K562 (cell line): ENCODE measurements around the gene GFOD2. TPM values are rescaled to one million over a fixed set of nuclear protein-coding genes. Genes with fewer than 3 reads are reported as not detected.

Source experiments
- ATAC-seq: fragments of 200-7000 bp; cut with Tn5 transposase; 3 replicates; pipeline ENCODE4 v1.9.1; 2020; ENCODE audit warnings: moderate library complexity
- BruUV-seq: library from RNA; stranded (reverse); fragments of 400-500 nt; replicated peaks from 2 replicates; lab custom pipeline; 2021; lab: Mats Ljungman, UMichigan
- CTCF ChIA-PET: fragments of 300-600 bp; formaldehyde crosslinking; extraction: SDS; loops from one replicate; lab custom pipeline; 2021; ENCODE audit warnings: low intra/inter-chr PET ratio; lab: Yijun Ruan, JAX
- POLR2A ChIA-PET: fragments of 300-600, 350-650 bp; sonication (Branson Sonifier 250); formaldehyde crosslinking; extraction: SDS; loops from one replicate; lab custom pipeline; 2021; ENCODE audit warnings: antibody characterized with exemption, inconsistent platforms; lab: Yijun Ruan, JAX
- DNase-seq, 4 experiments: peaks; one replicate each; pipeline versions ENCODE4 v3.0.0 to v3.0.0-alpha.2; 2011 to 2018; ENCODE audit warnings: low spot score in 3 of 4, mixed read lengths in 3 of 4; ENCODE audit errors: extremely low read depth in 1 of 4
- FAIRE-seq: peaks from 2 replicates; lab custom pipeline; 2011; peaks lifted over from hg19 to GRCh38; lab: Jason Lieb, UNC
- H2AFZ ChIP-seq: 2 replicates; pipeline ENCODE4 v1.6.0; 2011; ENCODE audit warnings: low read depth, low read length, control low read depth, inconsistent platforms
- H3K27ac ChIP-seq: fragments of 200-600 bp; 3 replicates; pipeline ENCODE4 v1.8.0; 2011; ENCODE audit warnings: low read depth, mild to moderate bottlenecking, control low read depth, inconsistent platforms, low read length, moderate library complexity, mixed read lengths; ENCODE audit errors: extremely low read depth
- H3K27me3 ChIP-seq, 2 experiments: fragments of 300-600 bp in 1 of 2; 2 replicates in 1 of 2; 3 replicates in 1 of 2; pipeline versions ENCODE4 v1.6.0 to v1.8.0; 2011; ENCODE audit warnings: inconsistent platforms in 2 of 2, low read length in 2 of 2, mild to moderate bottlenecking in 1 of 2, mixed read lengths in 1 of 2, moderate library complexity in 1 of 2; ENCODE audit not compliant: control insufficient read depth in 2 of 2, insufficient read depth in 2 of 2
- H3K36me3 ChIP-seq: fragments of 300-600 bp; 3 replicates; pipeline ENCODE4 v1.8.0; 2011; ENCODE audit warnings: mild to moderate bottlenecking, low read length, inconsistent platforms; ENCODE audit not compliant: control insufficient read depth, insufficient read depth
- H3K4me1 ChIP-seq, 2 experiments: fragments of 200-600 bp in 1 of 2; replicated peaks in 1 of 2; 2 replicates in 1 of 2; 3 replicates in 1 of 2; pipeline versions ENCODE4 v1.5.1 to v1.8.0; 2011; ENCODE audit warnings: inconsistent platforms in 2 of 2, low read length in 2 of 2, mild to moderate bottlenecking in 1 of 2, mixed read lengths in 1 of 2, moderate library complexity in 1 of 2; ENCODE audit not compliant: control insufficient read depth in 2 of 2, insufficient read depth in 2 of 2
- H3K4me2 ChIP-seq: 2 replicates; pipeline ENCODE4 v1.6.1; 2011; ENCODE audit warnings: low read length, control low read depth, inconsistent platforms, mixed read lengths; ENCODE audit not compliant: insufficient read depth
- H3K4me3 ChIP-seq: fragments of 200-600 bp; sonication (generic), shearing (Covaris generic); 2 replicates; pipeline ENCODE4 v1.5.1; 2016; ENCODE audit warnings: control low read depth, inconsistent platforms
- H3K79me2 ChIP-seq: fragments of 200-600 bp; 3 replicates; pipeline ENCODE4 v1.8.0; 2011; ENCODE audit warnings: low read length, inconsistent platforms; ENCODE audit not compliant: control insufficient read depth, insufficient read depth
- H3K9ac ChIP-seq, 2 experiments: 2 replicates each; pipeline versions ENCODE4 v1.6.0 to v1.6.1; 2011; ENCODE audit warnings: low read depth in 2 of 2, low read length in 2 of 2, control low read depth in 1 of 2, inconsistent platforms in 1 of 2, mild to moderate bottlenecking in 1 of 2, mixed read lengths in 1 of 2; ENCODE audit not compliant: insufficient read depth in 1 of 2
- H3K9me1 ChIP-seq: one replicate; pipeline ENCODE4 v1.6.0; 2011; ENCODE audit warnings: inconsistent platforms, mild to moderate bottlenecking, low read length, moderate library complexity; ENCODE audit not compliant: control insufficient read depth, insufficient read depth
- H3K9me3 ChIP-seq: replicated peaks from 2 replicates; pipeline ENCODE4 v1.5.1; 2011; ENCODE audit warnings: low read depth, low read length, inconsistent platforms; ENCODE audit not compliant: control insufficient read depth, insufficient read depth
- H4K20me1 ChIP-seq: replicated peaks from 2 replicates; pipeline ENCODE4 v1.6.1; 2011; ENCODE audit warnings: low read length, inconsistent platforms, mixed read lengths; ENCODE audit not compliant: control insufficient read depth, insufficient read depth
- GABPB1 ChIP-seq: sonication (generic); formaldehyde crosslinking; IDR thresholded peaks from 2 replicates; pipeline ENCODE4 v1.8.0; 2022; ENCODE audit warnings: mild to moderate bottlenecking, missing genetic modification reagents
- HDAC1 ChIP-seq, 2 experiments: fragments of 450-650 bp; IDR thresholded peaks; 2 replicates each; pipeline ENCODE4 v1.6.1; 2016 to 2017; ENCODE audit warnings: inconsistent platforms in 1 of 2, mild to moderate bottlenecking in 1 of 2, moderate library complexity in 1 of 2
- KLF6 ChIP-seq: fragments of 250-450 bp; sonication (Bioruptor Pico); IDR thresholded peaks from 2 replicates; pipeline ENCODE4 v1.4.0; 2020; ENCODE audit warnings: mild to moderate bottlenecking, moderate library complexity, borderline replicate concordance
- RUNX1 ChIP-seq: sonication (generic); IDR thresholded peaks from 2 replicates; pipeline ENCODE4 v1.6.1; 2016; ENCODE audit warnings: antibody characterized with exemption, low read depth
- SIX5 ChIP-seq, 2 experiments: IDR thresholded peaks; 2 replicates each; pipeline ENCODE4 v1.6.1; 2011; ENCODE audit warnings: low read length in 2 of 2, borderline replicate concordance in 1 of 2, low read depth in 1 of 2, mild to moderate bottlenecking in 1 of 2, moderate library complexity in 1 of 2; ENCODE audit not compliant: insufficient read depth in 1 of 2
- ZNF121 ChIP-seq: sonication (generic); formaldehyde crosslinking; conservative IDR thresholded peaks from 2 replicates; pipeline ENCODE4 v1.8.0; 2022; ENCODE audit warnings: missing genetic modification reagents
- ZNF133 ChIP-seq: fragments of 250-450 bp; sonication (Bioruptor Pico); IDR thresholded peaks from 2 replicates; pipeline ENCODE4 v1.4.0; 2020; ENCODE audit warnings: mild to moderate bottlenecking
- WGBS: fragments of 100-300 bp; shearing (Covaris generic); methylation state at CpG from one replicate; pipeline ENCODE4 v1.1.6; 2016; ENCODE audit warnings: low coverage, mixed read lengths; ENCODE audit not compliant: insufficient coverage; ENCODE audit errors: missing lambda C conversion rate; 5-methylcytosine and 5-hydroxymethylcytosine counted together
- in situ Hi-C: fragments of 300-500 bp; cut with MboI; formaldehyde crosslinking; loops from 4 replicates; pipeline ENCODE4 v1.15.0; 2018; ENCODE audit warnings: inconsistent platforms, mixed read lengths
- intact Hi-C: fragments of 100-400 bp; cut with micrococcal nuclease; formaldehyde crosslinking; loops from 2 replicates; pipeline ENCODE4 v1.14.2; 2022
- polyA plus RNA-seq, 8 experiments: library from polyadenylated mRNA; depleted of rRNA in 4 of 8; stranded (reverse) in 5 of 8; unstranded in 3 of 8; fragments of >200 nt; fragmentation: Nextera tagmentation in 2 of 8; fragmentation: Illumina TruSeq in 1 of 8; extraction: Ambion mirVana in 2 of 8; extraction: Trizol in 1 of 8; gene quantifications; 2 replicates each; pipeline versions ENCODE4 v1.2.1 to v1.2.3, GENCODE V29; 2011 to 2014; ENCODE audit warnings: inconsistent platforms in 1 of 8, missing spikeins in 1 of 8
- total RNA-seq, 7 experiments: library from RNA; depleted of rRNA in 6 of 7; stranded (reverse); fragments of >200 nt in 6 of 7; fragmentation: Illumina TruSeq in 2 of 7; extraction: Trizol in 2 of 7; gene quantifications; 2 replicates each; pipeline versions ENCODE4 v1.2.1 to v1.2.3, GENCODE V29; 2011 to 2021; ENCODE audit warnings: low replicate concordance in 1 of 7
- TF ChIP-seq, protein P1 (sequence below): fragments of 250-450 bp; sonication (Bioruptor Pico); IDR thresholded peaks from 2 replicates; pipeline ENCODE4 v1.8.0; 2021; ENCODE audit warnings: mild to moderate bottlenecking, moderate library complexity

GFOD2 gene
- total and polyA plus RNA-seq, 9 of the 15 experiments (the other 6 are each of a cell fraction or from before 2014, with no cell fraction given), result 1.9 to 15.8 (median 11.1) TPM

DNA sequence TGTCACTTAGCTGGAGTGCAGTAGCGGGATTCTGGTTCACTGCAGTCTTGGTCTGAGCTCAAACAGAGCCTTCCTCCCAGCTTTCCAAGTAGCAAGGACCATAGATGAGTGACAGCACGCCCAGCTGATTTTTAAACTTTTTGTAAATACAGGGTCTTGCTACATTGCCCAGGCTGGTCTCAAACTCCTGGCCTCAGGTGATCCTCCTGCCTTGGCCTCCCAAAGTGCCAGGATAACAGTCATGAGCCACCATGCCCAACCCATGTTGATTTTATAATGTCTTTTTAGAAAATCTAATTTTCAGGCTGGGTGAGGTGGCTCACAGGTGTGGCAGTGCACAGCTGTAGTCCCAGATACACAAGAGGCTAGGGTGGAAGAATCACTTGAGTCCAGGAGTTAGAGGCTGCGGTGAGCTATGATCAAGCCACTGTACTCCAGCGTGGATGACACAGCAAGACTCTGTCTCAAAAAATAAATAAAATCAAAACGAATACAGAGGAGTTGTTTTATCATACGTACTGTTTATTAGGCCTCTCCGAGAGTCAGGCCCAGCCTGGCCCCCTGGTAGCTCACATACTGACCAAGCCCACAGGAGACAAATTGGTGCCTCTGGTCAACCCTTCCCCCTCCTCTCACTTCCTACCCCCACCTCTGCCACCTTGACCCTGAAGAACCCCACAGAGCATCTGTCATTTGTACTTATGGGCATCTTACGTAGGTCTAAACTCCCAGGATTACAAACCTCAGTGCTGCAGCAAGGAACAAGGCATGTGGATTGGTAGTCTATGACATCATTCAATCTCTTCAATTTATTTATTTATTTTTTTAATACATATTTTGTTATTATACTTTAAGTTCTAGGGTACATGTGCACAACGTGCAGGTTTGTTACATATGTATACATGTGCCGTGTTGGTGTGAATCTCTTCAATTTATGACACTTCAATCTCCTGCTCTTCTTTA lies 38.9 kb downstream of the GFOD2 start:
- H3K9me1 ChIP-seq, result peaks cover 2% of the 10 kb centered on the region
- TF ChIP-seq GABPB1, result no peak
- TF ChIP-seq RUNX1, result no peak
- no peak for TF ChIP-seq KLF6 (CRISPR knock-in tag)
- peak; percentile 77 for TF ChIP-seq ZNF121
- TF ChIP-seq SIX5 (IDR thresholded peaks at IDR 0.05; ENCODE audit: borderline replicate concordance in 1 of 2, insufficient read depth in 1 of 2, low read depth in 1 of 2, low read length in 2 of 2), result no peak
- TF ChIP-seq, protein P1, sequence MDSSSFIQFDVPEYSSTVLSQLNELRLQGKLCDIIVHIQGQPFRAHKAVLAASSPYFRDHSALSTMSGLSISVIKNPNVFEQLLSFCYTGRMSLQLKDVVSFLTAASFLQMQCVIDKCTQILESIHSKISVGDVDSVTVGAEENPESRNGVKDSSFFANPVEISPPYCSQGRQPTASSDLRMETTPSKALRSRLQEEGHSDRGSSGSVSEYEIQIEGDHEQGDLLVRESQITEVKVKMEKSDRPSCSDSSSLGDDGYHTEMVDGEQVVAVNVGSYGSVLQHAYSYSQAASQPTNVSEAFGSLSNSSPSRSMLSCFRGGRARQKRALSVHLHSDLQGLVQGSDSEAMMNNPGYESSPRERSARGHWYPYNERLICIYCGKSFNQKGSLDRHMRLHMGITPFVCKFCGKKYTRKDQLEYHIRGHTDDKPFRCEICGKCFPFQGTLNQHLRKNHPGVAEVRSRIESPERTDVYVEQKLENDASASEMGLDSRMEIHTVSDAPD, result no peak
- TF ChIP-seq ZNF133 (CRISPR knock-in tag), result no peak
- no peak for TF ChIP-seq HDAC1 (IDR thresholded peaks at IDR 0.05)
- peaks cover 6% of the 10 kb centered on the region; the same call in 1 of the 2 replicates for H4K20me1 ChIP-seq
- H3K27me3 ChIP-seq, result no peaks in the 10 kb centered on the region
- DNase-seq (no peak), FAIRE-seq (no peak), ATAC-seq (no peak)
- H3K79me2 ChIP-seq, result no peaks in the 10 kb centered on the region
- H3K9me3 ChIP-seq, result no peaks in the 10 kb centered on the region
- H3K27ac ChIP-seq, result no peak overlapping the region
- H3K36me3 ChIP-seq, result peaks cover 25% of the 10 kb centered on the region; the same call in 2 of the 3 replicates
- no peak overlapping the region for H3K4me2 ChIP-seq
- no peak overlapping the region for H2AFZ ChIP-seq
- in situ Hi-C loops (loop anchor here (10.0 kb wide), 1 partner anchor 365 kb away; no protein-coding TSS in a partner anchor), intact Hi-C loops (no loop called here)
- POLR2A ChIA-PET, result interaction anchor here (0.9 kb wide), 1 partner anchor 13 kb away, joined by 3 read pairs; no protein-coding TSS in a partner anchor
- BruUV-seq, result no TSS peak
- no peak overlapping the region for H3K4me3 ChIP-seq
- no peaks in the 10 kb centered on the region; a peak in 2 of 5 replicates for H3K4me1 ChIP-seq
- WGBS, result 77% methylated on average over 10 of the region's 10 CpGs
- no peak overlapping the region for H3K9ac ChIP-seq
- CTCF ChIA-PET, result no interaction called here
